GM19372 (cell line): ENCODE measurements around the gene GPI.
A peak's percentile ranks its signal among the peaks of the same experiment; 100 is the strongest.
"Not testable (repeated sequence)": the region's sequence is repeated elsewhere in the genome, so short reads cannot be mapped to it uniquely, and the experiment has no call there.

Source experiments
- ATAC-seq: cut with Tn5 transposase; IDR thresholded peaks from one replicate; pipeline ENCODE4 v1.9.1; 2021; ENCODE audit warnings: mild to moderate bottlenecking, low read depth, moderate library complexity; ENCODE audit not compliant: unreplicated experiment

The GPI gene

DNA sequence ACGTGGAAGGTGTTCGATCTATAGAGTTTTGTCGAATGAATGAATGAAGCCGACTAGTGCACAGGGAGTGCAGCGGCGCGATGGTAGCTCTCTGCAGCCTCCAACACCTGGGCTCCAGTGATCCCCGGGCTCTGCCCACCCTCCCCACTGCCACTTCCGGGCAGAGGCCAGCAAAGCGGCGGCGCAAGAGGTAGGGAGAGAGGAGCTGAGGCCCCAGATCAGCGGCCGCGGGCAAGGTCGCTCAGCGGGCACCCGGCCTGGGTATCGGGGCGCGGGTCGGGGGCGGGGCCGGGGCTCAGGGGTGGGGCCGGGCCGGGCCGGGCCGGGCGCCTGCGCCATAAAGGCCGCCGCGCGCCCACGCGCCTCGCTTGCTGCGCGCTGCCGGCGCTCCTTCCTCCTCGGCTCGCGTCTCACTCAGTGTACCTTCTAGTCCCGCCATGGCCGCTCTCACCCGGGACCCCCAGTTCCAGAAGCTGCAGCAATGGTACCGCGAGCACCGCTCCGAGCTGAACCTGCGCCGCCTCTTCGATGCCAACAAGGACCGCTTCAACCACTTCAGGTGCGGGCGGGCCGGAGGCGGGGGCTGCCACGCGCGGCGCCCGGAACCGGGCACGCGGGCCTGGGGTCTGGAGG lies at the start of gene GPI:
Gene GPI (plus strand): TSS at position 367 of the 633 bp plus-strand sequence. CDS start 71 bp downstream, at position 438.
- ATAC-seq, result peak; percentile 82

DNA sequence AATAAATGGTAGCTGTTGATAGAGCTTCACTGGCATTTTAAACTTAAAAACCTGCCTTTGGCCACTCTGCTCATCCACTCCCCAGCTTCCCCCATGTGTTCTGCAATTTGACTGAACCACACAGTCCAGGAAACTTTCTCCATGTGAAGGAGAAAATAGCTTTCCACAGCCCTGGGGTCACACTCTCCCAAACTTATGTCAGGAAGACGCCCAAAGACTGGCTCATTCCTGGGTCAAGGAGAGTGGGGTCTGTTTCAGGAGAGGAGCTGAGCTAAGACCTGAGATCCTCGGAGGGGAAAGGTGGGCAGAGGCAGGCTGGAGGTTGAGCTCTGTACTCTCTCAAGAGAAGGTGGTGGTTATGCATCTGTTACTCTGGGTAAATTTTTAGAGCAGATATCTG lies 48.7 kb upstream of the GPI start:
- ATAC-seq, result no peak

DNA sequence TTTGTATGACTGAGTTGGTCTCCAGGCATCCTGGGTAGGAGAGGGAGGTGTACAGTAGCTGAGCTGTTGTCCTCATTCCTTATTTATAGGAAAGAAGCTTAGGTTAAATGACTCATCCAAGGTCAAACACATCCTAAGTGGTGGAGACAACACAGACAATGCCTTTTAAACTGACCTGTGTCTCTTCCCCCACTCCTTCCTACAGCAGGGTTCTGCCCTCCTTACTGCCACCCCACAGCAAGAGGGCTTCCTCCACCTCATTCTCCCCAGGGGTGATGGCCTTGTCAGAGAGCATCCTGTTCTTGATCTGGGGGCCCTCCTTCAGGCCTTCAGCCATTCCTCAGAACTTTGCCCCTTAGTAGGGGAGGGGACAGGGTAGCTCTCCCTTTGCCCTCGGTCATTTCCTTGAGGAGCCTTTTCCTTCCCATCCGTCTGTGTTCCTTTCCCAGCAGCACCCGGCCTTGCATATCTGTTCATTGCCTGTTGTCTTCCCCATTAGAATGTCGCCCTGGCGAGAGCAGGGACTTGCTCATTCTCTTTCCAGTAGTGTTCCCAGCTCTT lies 48.2 kb upstream of the GPI start:
- ATAC-seq, result no peak

DNA sequence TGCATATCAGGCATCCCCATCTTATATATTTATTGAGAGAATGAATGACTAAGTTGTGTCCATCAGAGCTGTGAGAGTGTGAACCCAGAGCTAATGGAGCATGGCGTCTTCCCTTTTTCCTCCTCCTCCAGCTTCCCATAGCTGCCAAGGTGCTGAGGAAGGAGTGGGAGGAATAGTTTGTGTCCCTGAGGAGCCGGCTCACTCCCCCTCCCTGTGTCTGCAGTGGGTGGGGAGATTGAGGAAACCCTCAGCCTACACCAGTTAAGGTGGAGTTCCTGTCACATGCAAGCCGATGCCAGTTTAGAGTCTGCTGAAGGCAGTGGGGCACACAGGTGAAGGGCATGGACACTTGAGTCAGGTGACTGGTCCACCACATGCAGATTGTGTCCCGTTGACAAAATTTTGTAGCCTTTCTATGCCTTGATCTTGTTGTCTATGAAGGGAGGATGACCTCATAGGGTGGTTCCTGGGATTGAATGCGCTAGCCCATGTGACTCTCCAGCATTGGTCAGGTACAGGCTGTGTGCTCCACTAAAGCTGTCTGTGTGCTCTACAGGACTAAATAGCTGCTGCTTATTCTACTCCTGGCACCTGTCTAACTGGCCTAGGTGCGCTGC lies 47.6 kb upstream of the GPI start:
- ATAC-seq, result no peak

DNA sequence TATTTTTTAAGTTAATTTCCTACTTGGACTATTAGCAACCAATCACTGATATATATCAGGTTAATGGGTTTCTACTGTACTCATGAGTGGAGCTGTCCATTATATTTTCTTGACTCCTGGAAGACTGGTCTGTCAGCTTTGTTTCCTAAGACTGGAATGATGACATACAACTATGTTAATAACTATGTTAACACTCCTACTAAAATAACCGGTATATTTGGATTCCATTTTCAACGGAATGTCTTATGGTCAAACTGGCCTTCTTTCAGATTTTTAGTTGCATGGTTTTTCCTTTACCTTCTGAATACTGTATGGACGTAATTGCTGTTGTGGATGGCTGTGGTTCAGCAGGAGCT lies 45.8 kb upstream of the GPI start:
- ATAC-seq, result no peak

DNA sequence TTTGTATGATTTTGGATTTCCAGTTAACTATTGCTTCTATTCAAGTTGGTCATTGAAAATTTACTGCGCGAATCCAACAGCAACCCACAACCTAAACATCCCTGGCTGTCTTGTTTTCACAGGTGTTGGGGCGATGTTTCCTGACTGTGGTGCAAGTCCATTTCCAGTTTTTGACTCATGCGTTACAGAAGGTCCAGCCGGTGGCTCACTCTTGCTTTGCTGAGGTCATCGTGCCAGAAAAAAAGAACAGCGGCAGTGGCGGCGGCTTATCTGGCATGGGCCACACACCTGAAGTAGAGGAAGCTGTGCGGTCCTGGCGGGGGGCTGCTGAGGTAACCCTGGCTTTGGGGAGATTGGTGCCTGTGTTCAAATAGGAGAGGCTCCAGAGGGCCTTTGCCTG lies 45.2 kb upstream of the GPI start:
- ATAC-seq, result no peak

DNA sequence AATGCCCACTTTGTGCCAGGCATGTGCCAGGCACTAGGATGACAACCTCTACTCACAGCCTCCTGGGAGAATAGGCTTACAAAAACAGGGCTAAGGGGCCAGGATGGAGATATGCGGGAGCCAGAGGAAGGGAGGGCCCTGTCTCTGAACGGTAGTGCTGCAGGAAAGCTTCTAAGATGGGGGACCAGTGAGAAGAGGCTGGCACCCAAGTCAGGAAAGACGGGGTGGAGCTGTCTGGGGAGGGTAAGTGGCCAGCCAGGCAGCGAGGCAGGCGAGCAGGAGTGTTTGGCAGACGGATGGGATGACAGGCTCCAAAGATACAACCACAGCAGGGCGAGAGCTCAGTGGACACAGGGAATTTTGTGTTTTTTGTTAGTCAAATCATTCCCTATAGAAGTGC lies 44.7 kb upstream of the GPI start:
- no peak for ATAC-seq

DNA sequence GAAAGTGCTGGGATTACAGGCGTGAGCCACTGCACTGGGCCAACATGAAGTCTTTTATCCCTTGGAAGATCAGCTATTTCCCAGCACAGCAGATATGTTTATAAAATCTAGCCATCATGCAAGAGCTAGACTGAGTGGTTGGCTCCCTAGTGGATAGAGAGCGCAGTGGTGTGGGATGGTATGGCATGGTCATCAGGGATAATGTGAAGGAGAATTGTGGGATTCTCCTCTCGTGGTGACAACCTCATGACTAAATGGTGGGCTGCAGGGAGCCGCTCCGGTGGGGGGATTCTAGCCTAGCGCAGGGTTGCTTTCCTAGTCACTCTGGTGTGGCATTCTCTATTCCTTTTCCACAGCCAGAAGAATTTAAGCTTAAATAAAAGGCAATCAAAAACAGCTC lies 43.3 kb upstream of the GPI start:
- ATAC-seq, result no peak

DNA sequence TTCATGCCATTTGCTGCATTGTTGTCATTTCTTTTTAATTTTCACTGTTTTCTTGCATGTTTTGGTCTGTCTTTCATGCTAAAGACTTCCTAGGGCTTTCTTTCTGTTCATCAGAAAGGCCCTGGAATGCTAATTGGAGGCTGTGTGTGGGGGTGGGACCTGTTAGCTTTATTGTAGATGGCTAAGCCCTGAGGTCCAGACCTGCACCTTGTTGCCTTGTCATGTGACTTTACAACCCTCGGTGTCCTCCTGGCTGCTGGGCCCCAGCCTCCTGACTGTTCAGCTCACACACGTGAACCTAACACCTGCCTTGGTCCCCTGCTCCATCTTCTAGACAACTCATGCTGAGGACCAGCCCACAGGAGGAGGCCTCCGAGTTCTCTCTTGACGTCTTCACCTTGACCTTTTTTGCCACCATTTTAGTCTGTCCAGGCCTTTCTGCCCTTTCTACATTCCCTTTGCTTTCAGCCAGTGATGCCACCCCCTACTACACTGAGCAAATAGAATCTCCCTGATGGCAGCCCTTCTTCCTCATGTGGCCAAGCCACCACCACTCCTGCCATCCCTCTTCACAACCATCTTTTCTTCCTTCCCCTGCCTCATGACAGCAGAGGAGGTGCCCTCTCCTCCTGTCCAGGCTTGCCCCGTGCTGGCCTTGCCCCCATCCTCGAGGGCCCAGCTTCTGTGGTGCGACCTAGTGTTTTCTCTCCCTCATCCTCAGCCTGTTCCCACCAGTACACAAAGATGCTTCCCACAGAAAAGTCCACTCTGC lies 41.4 kb upstream of the GPI start:
- no peak for ATAC-seq

DNA sequence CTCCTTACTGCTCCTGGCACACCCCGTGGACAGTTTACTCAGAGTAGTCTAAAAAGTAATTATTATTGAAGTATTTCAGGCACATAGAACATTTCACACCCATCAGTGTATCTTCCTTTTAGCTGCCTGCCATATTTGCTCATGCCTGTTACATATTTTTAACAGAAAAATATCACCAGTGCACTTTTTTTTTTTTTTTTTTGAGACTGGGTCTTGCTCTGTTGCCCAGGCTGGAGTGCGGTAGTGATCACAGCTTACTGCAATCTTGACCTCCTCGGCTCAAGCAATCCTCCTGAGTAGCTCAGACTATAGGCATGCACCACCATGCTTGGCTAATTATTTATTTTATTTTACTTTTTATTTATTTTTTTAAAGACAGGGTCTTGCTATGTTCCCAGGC lies 40.7 kb upstream of the GPI start:
- ATAC-seq, result no peak

DNA sequence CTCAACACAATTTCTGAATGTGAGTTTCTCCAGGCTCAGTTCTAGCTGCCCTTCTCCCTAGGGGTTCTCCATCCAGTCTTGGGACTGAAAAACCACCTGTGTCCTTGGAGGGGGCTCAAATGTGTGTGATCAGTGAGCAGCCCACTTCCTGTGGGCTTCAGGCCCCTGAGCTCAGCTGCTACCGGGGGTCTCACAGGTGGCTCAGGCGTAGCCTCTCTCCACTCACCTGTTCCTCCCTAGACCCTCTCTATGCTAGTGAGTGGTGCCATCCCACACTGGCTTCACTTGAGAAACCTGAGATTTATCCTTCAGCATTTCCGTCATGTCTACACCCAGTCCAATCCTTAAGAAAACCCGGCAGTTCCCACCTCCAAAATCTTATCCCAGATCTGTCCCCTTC lies 39.8 kb upstream of the GPI start:
- ATAC-seq, result no peak

DNA sequence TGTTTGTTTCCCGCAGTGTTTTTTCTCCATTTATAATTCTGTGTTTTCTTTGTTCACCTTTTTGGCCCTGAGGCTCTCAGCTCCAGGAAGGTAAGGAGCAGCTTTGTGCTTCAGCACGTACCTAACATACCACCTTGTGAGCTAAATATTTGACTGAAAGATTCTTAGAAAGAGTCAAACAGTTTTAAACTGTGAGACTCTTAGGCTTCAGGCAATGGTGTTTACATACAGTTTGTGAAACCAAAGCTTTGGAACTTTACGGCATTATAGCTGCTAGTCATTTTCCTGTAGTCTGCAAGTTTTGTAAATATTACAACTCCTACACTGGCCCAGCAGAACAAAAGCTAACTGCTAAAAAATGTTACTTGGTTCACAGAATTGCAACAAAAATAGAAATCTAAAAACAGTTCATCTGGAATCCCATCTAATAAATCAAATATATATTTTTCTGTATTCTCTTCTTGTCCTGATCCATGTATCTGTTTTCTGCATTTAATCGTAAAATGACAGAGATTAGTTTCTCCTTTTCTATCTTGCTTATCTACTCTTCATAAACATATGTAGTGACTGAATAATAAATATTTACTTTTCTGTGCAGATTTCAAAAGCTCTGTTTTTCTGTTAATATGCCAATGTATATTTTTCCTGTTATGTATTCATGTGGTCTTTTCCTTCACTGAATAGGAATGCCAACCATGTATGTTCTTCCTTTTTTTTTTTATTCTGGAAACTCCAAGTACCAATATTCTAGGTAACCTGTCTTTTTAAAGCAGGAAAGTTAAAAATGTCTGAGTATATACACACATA lies 38.8 kb upstream of the GPI start:
- ATAC-seq, result no peak

DNA sequence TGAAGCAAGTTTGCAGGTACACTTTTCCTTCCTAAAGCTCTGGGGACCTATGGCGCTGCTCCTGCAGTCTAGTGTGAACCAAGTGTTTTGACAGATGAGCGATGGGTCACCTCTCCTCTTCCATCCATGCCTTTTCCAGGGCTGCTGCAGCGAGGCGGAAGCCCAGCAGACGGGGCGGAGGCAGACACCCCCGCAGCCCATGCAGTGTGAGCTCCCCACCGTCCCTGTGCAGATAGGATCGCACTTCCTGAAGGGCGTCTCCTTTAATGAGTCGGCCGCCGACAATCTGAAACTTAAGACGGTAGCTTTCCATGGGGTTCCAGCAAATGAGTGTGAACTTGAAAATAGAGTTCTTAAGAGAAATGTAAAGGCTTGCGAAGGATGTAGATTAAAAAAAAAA lies 37.1 kb upstream of the GPI start:
- no peak for ATAC-seq

DNA sequence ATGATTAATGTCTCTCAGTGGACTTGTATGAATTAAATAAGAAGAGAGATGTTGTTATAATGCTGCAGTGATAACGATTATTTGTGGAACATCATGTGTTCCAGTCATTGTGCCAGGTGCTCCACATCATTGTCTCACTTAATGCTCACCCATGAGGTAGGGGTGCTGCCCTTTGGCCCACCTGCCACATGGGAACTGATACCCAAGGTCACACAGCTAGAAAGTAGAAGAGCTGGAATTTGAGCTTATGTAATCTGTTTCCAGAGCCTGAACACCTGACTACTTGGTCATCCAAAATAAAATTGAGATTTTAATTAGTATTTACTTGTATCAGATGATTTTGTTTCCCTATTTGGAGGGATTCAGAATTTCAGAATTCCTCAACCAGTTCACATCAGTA lies 36.0 kb upstream of the GPI start:
- ATAC-seq, result no peak

DNA sequence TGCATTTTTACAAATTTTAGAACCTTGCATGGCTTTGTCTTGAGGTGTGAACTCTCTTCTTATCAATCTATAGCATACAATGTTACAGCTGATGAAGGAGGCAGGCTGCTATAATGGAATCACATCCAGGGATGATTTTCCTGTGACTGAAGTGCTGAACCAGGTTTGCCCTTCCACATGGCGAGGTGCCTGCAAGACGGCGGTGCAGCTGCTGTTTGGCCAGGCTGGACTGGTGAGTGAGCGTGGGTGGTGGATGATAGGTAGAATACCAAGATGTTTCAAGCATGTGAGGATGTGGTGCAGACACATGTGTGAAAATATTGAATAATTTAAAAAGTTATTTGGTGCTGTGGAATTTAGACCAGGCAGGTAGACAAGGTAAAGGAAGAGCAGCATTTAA lies 34.9 kb upstream of the GPI start:
- ATAC-seq, result no peak

DNA sequence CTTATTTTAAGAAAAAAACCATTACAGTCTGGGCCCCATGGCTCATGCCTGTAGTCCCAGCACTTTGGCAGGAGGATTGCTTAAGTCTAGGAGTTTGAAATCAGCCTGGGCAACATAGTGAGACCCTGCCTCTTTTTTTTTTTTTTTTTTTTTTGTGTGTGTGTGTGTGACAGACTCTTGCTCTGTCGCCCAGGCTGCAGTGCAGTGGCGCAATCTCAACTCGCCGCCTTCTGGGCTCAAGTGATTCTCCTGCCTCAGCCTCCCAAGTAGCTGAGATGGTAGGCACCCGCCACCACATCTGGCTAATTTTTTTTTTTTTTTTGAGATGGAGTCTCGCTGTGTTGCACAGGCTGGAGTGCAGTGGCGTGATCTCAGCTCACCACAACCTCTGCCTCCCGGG lies 34.4 kb upstream of the GPI start:
- not testable (repeated sequence) for ATAC-seq

DNA sequence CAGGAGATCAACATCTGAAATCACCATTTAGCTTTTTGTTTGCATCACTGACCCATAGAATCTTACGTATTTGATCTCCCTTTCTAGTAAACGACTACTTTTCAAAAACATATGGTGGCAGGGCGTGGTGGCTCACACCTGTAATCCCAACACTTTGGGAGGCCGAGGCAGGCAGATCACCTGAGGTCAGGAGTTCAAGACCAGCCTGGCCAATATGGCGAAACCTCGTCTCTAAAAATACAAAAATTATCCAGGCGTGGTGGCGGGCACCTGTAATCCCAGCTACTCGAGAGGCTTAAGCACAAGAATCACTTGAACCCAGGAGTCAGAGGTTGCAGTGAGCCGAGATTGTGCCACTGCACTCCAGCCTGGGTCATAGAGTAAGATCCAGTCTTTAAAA lies 33.4 kb upstream of the GPI start:
- not testable (repeated sequence) for ATAC-seq

DNA sequence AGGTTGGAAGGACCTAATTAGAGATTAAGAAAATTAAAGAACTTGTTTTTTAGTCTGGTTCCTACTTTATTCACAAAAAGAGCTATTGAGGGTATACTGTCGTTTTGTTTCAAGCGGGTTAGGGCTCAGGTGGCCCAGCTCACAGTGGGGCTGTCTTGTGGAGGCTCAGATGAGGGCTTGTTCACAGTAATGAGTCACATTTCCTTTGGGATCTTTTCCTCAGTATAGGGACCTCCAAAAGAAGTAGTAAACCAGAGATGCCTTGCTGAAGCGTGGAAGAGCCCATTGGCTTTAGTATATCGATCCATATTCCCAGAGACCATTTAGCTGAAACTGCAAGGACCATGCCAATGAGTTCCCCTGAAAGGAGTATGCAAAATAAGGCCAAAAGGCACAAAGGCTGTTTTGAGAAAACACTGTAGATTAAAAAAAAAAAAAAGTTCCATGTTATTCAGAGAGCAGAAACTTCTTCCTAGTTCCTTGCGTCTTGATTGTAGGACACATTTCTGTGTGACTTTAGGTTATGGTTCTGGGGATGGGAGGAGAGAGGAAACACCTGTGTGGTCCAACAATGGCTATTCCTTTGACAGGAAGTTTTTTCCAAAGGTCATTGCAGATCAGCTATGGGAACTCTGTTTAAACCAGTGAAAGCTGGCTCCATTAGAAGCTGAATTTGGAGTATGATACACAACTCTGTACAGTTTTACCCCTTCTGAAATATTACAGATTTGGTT lies 32.8 kb upstream of the GPI start:
- no peak for ATAC-seq

DNA sequence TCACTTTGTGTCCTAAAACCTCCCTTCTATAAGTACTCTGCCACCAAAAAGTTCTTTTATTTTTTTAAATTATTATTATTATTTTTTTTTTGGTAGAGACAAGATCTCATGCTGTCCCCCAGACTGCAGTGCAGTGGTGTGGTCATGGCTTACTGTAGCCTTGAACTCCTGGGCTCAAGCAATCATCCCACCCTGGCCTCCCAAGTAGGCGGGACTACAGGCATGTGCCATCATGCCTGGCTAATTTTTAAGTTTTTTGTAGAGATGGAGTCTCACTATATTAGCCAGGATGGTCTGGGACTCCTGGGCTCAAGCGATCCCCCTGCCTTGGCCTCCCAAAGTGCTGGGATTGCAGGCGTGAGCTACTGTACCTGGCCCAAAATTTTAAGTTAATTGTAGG lies 29.1 kb upstream of the GPI start:
- ATAC-seq, result no peak

DNA sequence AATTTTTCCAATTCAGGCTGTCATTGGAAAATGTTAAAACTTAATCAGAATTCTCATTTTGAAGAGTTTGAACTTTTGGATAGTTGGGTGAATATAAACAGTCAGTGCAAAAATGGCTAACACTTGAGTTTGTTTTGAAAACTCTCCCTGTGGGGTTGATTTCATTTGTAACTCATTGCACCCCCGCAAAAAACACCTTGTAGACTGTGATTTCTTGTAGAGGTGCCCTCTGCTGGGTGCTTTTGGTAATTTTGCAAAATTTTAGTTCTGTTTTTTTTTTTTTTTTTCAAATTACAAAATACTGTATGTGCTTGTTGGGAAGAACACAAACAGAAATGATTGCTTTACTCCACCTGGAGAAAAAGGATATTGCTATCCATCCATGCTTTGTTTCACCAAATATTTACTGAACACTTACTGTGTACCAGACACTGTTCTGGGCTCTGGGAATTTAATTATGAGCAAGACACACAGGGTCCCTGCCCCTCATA lies 28.2 kb upstream of the GPI start:
- ATAC-seq, result no peak
